Measurements from ENCODE around the gene FUBP3. TPM values are rescaled to one million over a fixed set of nuclear protein-coding genes. Genes with fewer than 3 reads are reported as not detected.

Gene FUBP3, protein sequence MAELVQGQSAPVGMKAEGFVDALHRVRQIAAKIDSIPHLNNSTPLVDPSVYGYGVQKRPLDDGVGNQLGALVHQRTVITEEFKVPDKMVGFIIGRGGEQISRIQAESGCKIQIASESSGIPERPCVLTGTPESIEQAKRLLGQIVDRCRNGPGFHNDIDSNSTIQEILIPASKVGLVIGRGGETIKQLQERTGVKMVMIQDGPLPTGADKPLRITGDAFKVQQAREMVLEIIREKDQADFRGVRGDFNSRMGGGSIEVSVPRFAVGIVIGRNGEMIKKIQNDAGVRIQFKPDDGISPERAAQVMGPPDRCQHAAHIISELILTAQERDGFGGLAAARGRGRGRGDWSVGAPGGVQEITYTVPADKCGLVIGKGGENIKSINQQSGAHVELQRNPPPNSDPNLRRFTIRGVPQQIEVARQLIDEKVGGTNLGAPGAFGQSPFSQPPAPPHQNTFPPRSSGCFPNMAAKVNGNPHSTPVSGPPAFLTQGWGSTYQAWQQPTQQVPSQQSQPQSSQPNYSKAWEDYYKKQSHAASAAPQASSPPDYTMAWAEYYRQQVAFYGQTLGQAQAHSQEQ
- total RNA-seq (10 to 100 TPM; 26.1 to 52.3 (median 39.6) TPM), polyA plus RNA-seq (10 to 100 TPM; 18.3 to 46.1 (median 29.5) TPM)
- long read RNA-seq, donor 1, transcript FUBP3-201 (19 exons, 3,124 nt) = major isoform, 5 of 6 reads
- long read RNA-seq, donor 1, partial matches to known transcripts = 0 of 6 reads
- long read RNA-seq, donor 1, other reads (novel, unspliced or antisense) = 0 of 6 reads
- long read RNA-seq, donor 2, partial matches to known transcripts = 0 of 4 reads
- long read RNA-seq, donor 2, other reads (novel, unspliced or antisense) = 0 of 4 reads
- long read RNA-seq, donor 3, partial matches to known transcripts = 0 of 3 reads
- long read RNA-seq, donor 3, other reads (novel, unspliced or antisense) = 0 of 3 reads
- long read RNA-seq, donor 4, partial matches to known transcripts = 3 of 7 reads
- long read RNA-seq, donor 4, other reads (novel, unspliced or antisense) = 1 of 7 reads
- long read RNA-seq, donor 5, transcript FUBP3-201 (19 exons, 3,124 nt) = major isoform, 100 of 135 reads
- long read RNA-seq, donor 5, partial matches to known transcripts = 2 of 135 reads
- long read RNA-seq, donor 5, other reads (novel, unspliced or antisense) = 32 of 135 reads
- long read RNA-seq, donor 6, partial matches to known transcripts = 3 of 7 reads
- long read RNA-seq, donor 6, other reads (novel, unspliced or antisense) = 1 of 7 reads
- long read RNA-seq, donor 7, partial matches to known transcripts = 0 of 2 reads
- long read RNA-seq, donor 7, other reads (novel, unspliced or antisense) = 0 of 2 reads
- long read RNA-seq, donor 8, partial matches to known transcripts = 0 of 3 reads
- long read RNA-seq, donor 8, other reads (novel, unspliced or antisense) = 0 of 3 reads
- long read RNA-seq, donor 9, transcript FUBP3-201 (19 exons, 3,124 nt) = major isoform, 5 of 6 reads
- long read RNA-seq, donor 9, partial matches to known transcripts = 0 of 6 reads
- long read RNA-seq, donor 9, other reads (novel, unspliced or antisense) = 0 of 6 reads
- long read RNA-seq, donor 10, partial matches to known transcripts = 0 of 4 reads
- long read RNA-seq, donor 10, other reads (novel, unspliced or antisense) = 0 of 4 reads

DNA sequence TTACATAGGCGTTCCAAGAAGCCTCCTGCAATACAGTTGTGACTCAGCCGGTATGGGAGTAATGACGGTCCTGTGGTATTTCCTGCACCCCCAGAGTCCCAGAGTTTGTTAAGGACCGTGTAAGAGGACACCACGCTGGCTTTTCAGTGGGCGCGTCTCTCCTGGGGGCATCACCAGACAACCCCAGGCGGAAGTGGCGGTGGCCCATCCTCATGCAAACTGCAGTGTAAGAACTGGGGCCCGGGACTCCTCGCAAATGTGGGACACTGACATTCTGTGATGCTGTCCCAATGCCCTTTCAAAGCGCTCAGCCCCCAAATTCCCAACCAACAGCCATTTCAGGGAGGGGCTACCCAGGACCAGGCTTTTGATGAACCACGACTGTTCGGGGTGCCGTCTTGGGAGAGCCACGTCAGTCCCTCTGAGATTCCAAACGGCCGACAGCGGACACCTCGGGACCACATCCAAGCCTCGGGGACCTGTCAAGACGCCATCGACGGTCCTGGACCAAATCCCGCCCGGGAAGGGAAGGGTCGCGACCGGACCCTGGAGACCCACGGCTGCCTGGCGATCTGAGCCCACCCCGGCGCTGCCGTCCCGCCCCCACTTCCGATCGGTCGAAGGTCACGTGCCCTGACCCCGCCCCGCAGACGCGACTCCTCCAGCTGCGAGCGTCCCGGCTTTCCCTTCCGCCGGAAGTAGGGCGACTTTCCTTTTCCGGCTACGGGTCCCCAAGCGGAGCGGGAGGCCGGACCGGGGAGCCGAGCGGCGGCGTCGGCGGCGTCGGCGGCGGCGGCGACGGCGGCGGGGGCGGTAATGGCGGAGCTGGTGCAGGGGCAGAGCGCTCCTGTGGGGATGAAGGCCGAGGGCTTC, at the start of gene FUBP3:
Gene FUBP3 (plus strand): TSS at position 713 of the 873 bp plus-strand sequence. CDS start 104 bp downstream, at position 817.
- TF ChIP-seq, protein P1, sequence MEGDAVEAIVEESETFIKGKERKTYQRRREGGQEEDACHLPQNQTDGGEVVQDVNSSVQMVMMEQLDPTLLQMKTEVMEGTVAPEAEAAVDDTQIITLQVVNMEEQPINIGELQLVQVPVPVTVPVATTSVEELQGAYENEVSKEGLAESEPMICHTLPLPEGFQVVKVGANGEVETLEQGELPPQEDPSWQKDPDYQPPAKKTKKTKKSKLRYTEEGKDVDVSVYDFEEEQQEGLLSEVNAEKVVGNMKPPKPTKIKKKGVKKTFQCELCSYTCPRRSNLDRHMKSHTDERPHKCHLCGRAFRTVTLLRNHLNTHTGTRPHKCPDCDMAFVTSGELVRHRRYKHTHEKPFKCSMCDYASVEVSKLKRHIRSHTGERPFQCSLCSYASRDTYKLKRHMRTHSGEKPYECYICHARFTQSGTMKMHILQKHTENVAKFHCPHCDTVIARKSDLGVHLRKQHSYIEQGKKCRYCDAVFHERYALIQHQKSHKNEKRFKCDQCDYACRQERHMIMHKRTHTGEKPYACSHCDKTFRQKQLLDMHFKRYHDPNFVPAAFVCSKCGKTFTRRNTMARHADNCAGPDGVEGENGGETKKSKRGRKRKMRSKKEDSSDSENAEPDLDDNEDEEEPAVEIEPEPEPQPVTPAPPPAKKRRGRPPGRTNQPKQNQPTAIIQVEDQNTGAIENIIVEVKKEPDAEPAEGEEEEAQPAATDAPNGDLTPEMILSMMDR (IDR thresholded peaks at IDR 0.05) = no peak
- TF ChIP-seq POLR2A (IDR thresholded peaks at IDR 0.05) = peak; percentile 41 to 71
- intact Hi-C loops (cut with DNase I) = no loop called here
- WGBS, 4 donors = 0 to 1% (median 0%) methylated on average over 8 to 74 of the region's 74 CpGs
- Histone ChIP-seq H3K27me3 (no peaks in the 10 kb centered on the region), H3K4me1 (replicated peaks in 1 of 2) (peaks cover 8 to 33% of the 10 kb centered on the region in 2 donors), H3K27ac (peak within 1 kb of the TSS in 4 of 5 donors; percentile 65 to 94 (median 87)), H3K36me3 (replicated peaks in 1 of 2) (no peaks in the 10 kb centered on the region), H3K4me3 (peak within 1 kb of the TSS; percentile 53 to 98 (median 82)), H3K9me3 (replicated peaks in 1 of 3) (no peaks in the 10 kb centered on the region)
- DNase-seq = peak; percentile 92 to 96 (median 94)

DNA sequence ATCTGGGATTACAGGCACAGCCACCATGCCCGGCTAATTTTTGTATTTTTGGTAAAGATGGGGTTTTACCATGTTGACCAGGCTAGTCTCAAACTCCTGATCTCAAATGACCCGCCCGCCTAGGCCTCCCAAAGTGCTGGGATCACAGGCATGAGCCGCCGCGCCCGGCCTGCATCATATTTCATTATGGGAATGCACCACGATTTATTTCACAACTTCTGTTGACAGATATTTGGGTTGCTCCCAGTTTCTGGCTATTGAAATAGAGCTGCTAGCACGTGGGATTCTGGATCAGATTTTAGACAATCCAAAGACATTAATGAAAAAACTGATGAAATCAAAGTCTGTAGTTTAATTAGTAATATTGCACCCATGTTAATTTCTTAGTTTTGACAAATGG, 48.4 kb upstream of the FUBP3 start:
- intact Hi-C loops (cut with DNase I) = no loop called here
- no peaks in the 10 kb centered on the region for H3K9me3 ChIP-seq (replicated peaks in 1 of 3)
- H3K4me3 ChIP-seq = no peak overlapping the region
- WGBS, 4 donors = 45 to 55% (median 47%) methylated on average over 9 of the region's 9 CpGs
- H3K4me1 ChIP-seq (replicated peaks in 1 of 2) = peaks cover 0 to 5% of the 10 kb centered on the region in 2 donors
- H3K27ac ChIP-seq = no peak overlapping the region
- no peaks in the 10 kb centered on the region for H3K27me3 ChIP-seq
- TF ChIP-seq POLR2A (IDR thresholded peaks at IDR 0.05) = no peak
- TF ChIP-seq, protein P1 (IDR thresholded peaks at IDR 0.05) = no peak
- H3K36me3 ChIP-seq (replicated peaks in 1 of 2) = no peaks in the 10 kb centered on the region
- DNase-seq = peak in 6 of 7 donors; percentile 24 to 66 (median 44)

DNA sequence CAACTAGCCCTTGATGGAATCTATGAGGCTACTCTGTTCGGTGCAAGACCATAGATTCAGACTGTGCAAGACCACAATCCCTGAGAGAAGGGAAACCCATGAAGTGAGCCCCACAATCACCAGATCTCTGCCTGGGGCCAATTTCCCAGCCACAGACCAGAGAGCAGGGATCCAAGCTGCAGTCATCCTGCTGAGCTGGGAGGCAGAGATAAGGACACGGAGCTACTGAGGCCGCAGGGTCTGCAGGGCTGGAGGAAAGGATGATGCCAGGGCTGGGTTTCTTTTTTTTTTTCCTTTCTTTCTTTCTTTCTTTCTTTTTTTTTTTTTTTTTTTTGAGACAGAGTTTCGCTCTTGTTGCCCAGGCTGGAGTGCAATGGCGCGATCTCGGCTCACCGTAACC, 47.7 kb upstream of the FUBP3 start:
- intact Hi-C loops (cut with DNase I) = no loop called here
- TF ChIP-seq POLR2A (IDR thresholded peaks at IDR 0.05) = no peak
- TF ChIP-seq, protein P1 (IDR thresholded peaks at IDR 0.05) = no peak
- Histone ChIP-seq H3K9me3 (replicated peaks in 1 of 3) (no peaks in the 10 kb centered on the region), H3K4me3 (no peak overlapping the region), H3K27ac (no peak overlapping the region), H3K4me1 (replicated peaks in 1 of 2) (peaks cover 0 to 7% of the 10 kb centered on the region in 2 donors), H3K36me3 (replicated peaks in 1 of 2) (no peaks in the 10 kb centered on the region), H3K27me3 (no peaks in the 10 kb centered on the region)
- 94 to 96% (median 95%) methylated on average over 8 of the region's 8 CpGs for WGBS, 4 donors
- no peak for DNase-seq

Data from adrenal gland (tissue), 19 donors.